ENCODE results near the gene SIGLEC8. TPM values are rescaled to one million over a fixed set of nuclear protein-coding genes. Genes with fewer than 3 reads are reported as not detected.
"Not testable (repeated sequence)": the region's sequence is repeated elsewhere in the genome, so short reads cannot be mapped to it uniquely, and the experiment has no call there.

SIGLEC8 gene
- total RNA-seq, 1 experiment from 2014 or later: not detected

GRCh38 chr19:51467864-51468544, 9.8 kb upstream of the SIGLEC8 start:
- CTCF ChIA-PET: no interaction called here
- BruUV-seq (replicated peaks): no TSS peak

DNA sequence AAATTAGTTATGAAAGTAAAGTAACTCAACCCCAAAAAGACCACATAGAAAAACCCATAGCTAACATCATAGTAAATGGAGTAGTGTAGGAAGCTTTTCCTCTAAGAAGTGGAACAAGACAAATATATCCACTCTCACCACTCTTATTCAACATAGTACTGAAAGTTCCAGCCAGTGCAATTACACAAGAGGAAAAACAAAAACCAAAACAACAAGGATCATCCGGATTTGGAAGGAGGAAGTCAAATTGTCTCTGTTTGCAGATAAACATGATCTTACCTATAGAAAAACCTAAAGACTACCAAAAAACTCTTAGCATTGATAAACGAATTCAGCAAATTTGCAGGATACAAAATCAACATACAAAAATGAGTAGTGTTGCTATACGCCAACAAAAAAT, 8.5 kb upstream of the SIGLEC8 start:
- no peaks in the 10 kb centered on the region for H3K4me1 ChIP-seq
- Mint-ChIP-seq H3K4me1 (ENCODE audit: low read depth, unreplicated experiment) (no peaks in the 10 kb centered on the region), H3K27me3 (ENCODE audit: insufficient read depth, unreplicated experiment) (peaks cover 14% of the 10 kb centered on the region), H3K36me3 (ENCODE audit: insufficient read depth, unreplicated experiment) (no peaks in the 10 kb centered on the region), H3K27ac (ENCODE audit: unreplicated experiment) (no peak overlapping the region), H3K4me3 (ENCODE audit: unreplicated experiment) (no peak overlapping the region), H3K9me3 (ENCODE audit: unreplicated experiment) (no peaks in the 10 kb centered on the region)
- TF ChIP-seq CTCF (IDR thresholded peaks at IDR 0.05; ENCODE audit: insufficient read depth in 1 of 2, low read depth in 1 of 2, low read length in 1 of 2, severe bottlenecking in 1 of 2, unreplicated experiment in 1 of 2): no peak
- ChIA-PET CTCF (no interaction called here), POLR2A (no interaction called here)
- intact Hi-C loops (cut with micrococcal nuclease; ENCODE audit: unreplicated experiment): no loop called here
- H3K27me3 ChIP-seq (replicated peaks; ENCODE audit: control insufficient read depth, insufficient read depth, low read length): no peaks in the 10 kb centered on the region
- H3K4me3 ChIP-seq (ENCODE audit: low read depth, low read length): no peak overlapping the region
- BruUV-seq (replicated peaks): no TSS peak
- DNase-seq: no peak
- no peaks in the 10 kb centered on the region for H3K9me3 ChIP-seq
- no peaks in the 10 kb centered on the region for H3K36me3 ChIP-seq (ENCODE audit: control insufficient read depth, insufficient read depth, low read length)

More at GRCh38 chr19:51467864-51468544, 9.8 kb upstream of the SIGLEC8 start:
- intact Hi-C loops (cut with micrococcal nuclease; ENCODE audit: unreplicated experiment): no loop called here
- H3K36me3 ChIP-seq (ENCODE audit: control insufficient read depth, insufficient read depth, low read length): no peaks in the 10 kb centered on the region
- Mint-ChIP-seq H3K27me3 (ENCODE audit: insufficient read depth, unreplicated experiment) (peaks cover 14% of the 10 kb centered on the region), H3K9me3 (ENCODE audit: unreplicated experiment) (no peaks in the 10 kb centered on the region), H3K4me3 (ENCODE audit: unreplicated experiment) (no peak overlapping the region), H3K27ac (ENCODE audit: unreplicated experiment) (no peak overlapping the region), H3K4me1 (ENCODE audit: low read depth, unreplicated experiment) (no peaks in the 10 kb centered on the region), H3K36me3 (ENCODE audit: insufficient read depth, unreplicated experiment) (no peaks in the 10 kb centered on the region)
- no peaks in the 10 kb centered on the region for H3K9me3 ChIP-seq
- no peak overlapping the region for H3K4me3 ChIP-seq (ENCODE audit: low read depth, low read length)
- peaks cover under 1% of the 10 kb centered on the region for H3K4me1 ChIP-seq
- no peak for DNase-seq
- TF ChIP-seq CTCF (IDR thresholded peaks at IDR 0.05; ENCODE audit: insufficient read depth in 1 of 2, low read depth in 1 of 2, low read length in 1 of 2, severe bottlenecking in 1 of 2, unreplicated experiment in 1 of 2): no peak
- H3K27me3 ChIP-seq (replicated peaks; ENCODE audit: control insufficient read depth, insufficient read depth, low read length): no peaks in the 10 kb centered on the region
- POLR2A ChIA-PET: interaction anchor here (0.5 kb wide), 1 partner anchor 129 kb away, joined by 3 read pairs; no protein-coding TSS in a partner anchor

GRCh38 chr19:51463976-51464581, 5.8 kb upstream of the SIGLEC8 start:
- CTCF ChIA-PET; H3K36me3 Mint-ChIP-seq (ENCODE audit: insufficient read depth, unreplicated experiment); H3K4me1 Mint-ChIP-seq (ENCODE audit: low read depth, unreplicated experiment); H3K27me3 ChIP-seq (replicated peaks; ENCODE audit: control insufficient read depth, insufficient read depth, low read length); H3K4me3 ChIP-seq (ENCODE audit: low read depth, low read length); POLR2A ChIA-PET; H3K9me3 ChIP-seq; BruUV-seq (replicated peaks); H3K4me1 ChIP-seq; H3K27ac Mint-ChIP-seq (ENCODE audit: unreplicated experiment); H3K36me3 ChIP-seq (ENCODE audit: control insufficient read depth, insufficient read depth, low read length); intact Hi-C loops (cut with micrococcal nuclease; ENCODE audit: unreplicated experiment); H3K9me3 Mint-ChIP-seq (ENCODE audit: unreplicated experiment); H3K4me3 Mint-ChIP-seq (ENCODE audit: unreplicated experiment); DNase-seq: not testable (repeated sequence)
- H3K27me3 Mint-ChIP-seq (ENCODE audit: insufficient read depth, unreplicated experiment): peaks cover 14% of the 10 kb centered on the region
